ENCODE measurements around the gene RASSF6. TPM values are rescaled to one million over a fixed set of nuclear protein-coding genes. Genes with fewer than 3 reads are reported as not detected.

Gene RASSF6
- total RNA-seq, 2 donors from 2014 or later: not detected

DNA sequence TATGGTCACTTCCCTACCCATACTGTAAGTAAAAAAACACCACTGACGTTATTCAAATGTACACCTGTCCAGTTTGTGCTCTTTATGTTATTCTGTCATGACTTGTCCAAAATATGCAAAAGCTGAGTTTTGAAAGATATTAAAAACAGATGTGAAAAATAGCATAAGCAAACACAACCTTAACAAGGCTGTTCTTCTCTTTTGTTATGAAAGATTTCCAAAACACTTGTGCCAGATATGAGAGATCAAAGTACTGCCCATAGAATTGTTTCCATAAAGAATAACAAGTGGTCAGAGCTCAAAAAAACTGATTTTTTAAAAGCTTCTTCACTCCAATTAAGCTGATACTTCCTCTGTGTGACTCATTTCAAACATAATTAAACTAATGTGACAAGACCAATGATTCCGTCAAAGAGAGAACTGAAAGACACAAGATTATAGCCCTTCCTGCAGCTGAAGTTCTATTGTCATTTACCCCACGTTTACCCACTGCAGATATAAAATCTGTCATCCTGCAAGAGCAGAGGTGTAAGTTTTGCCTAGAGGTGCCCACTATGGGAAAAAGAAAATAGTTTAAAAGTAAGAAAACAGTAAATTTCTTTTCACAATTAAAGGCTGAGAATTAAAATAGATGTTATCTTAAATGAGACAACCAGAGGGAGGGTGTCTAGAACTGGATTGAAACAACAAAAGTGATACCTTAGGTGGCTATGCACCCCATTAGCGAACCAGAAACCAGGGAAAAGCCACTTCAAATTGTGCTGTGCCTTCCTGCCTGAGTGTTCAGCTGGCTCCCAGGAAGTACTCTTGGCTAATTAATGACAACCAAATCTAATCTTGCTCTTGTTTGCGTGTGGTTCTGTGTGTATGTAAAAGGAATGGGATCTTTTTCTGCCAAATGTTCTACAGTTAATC is 30.1 kb downstream of the RASSF6 start:
- TF ChIP-seq, protein P1, sequence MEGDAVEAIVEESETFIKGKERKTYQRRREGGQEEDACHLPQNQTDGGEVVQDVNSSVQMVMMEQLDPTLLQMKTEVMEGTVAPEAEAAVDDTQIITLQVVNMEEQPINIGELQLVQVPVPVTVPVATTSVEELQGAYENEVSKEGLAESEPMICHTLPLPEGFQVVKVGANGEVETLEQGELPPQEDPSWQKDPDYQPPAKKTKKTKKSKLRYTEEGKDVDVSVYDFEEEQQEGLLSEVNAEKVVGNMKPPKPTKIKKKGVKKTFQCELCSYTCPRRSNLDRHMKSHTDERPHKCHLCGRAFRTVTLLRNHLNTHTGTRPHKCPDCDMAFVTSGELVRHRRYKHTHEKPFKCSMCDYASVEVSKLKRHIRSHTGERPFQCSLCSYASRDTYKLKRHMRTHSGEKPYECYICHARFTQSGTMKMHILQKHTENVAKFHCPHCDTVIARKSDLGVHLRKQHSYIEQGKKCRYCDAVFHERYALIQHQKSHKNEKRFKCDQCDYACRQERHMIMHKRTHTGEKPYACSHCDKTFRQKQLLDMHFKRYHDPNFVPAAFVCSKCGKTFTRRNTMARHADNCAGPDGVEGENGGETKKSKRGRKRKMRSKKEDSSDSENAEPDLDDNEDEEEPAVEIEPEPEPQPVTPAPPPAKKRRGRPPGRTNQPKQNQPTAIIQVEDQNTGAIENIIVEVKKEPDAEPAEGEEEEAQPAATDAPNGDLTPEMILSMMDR (IDR thresholded peaks at IDR 0.05): no peak
- Histone ChIP-seq H3K27ac (no peak overlapping the region), H3K9me3 (no peaks in the 10 kb centered on the region), H3K27me3 (no peaks in the 10 kb centered on the region), H3K36me3 (no peaks in the 10 kb centered on the region), H3K4me3 (no peak overlapping the region), H3K4me1 (no peaks in the 10 kb centered on the region)
- no peak for DNase-seq (ENCODE audit: low spot score)

DNA sequence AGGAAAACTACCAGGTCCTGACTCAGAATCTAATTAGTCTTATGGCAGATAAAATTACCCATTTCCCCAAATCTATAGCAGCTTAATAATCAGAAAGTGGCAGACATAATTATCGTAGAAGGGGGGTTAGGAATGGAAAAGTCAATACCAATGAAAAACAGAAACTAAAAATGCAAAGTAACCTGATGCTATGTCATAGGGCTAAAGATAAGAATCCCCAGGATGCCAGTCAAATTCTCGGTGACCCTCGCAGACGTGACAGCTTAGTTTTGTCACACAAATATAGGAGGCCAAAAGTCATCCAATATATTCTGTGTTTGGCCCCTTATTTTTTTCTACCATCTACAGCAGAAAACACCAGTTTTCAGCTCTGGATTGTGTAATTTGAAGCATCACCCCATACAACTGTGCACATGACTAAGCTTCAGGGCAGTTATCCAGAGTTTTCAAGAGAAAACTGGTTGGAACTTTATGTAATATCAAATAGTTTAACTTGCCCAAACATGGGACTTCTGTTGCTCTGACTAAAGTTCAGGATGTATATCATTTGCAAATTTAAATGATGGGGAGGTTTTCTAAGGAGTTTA is 30.9 kb downstream of the RASSF6 start:
- H3K4me3 ChIP-seq: no peak overlapping the region
- TF ChIP-seq, protein P1 (IDR thresholded peaks at IDR 0.05): no peak

DNA sequence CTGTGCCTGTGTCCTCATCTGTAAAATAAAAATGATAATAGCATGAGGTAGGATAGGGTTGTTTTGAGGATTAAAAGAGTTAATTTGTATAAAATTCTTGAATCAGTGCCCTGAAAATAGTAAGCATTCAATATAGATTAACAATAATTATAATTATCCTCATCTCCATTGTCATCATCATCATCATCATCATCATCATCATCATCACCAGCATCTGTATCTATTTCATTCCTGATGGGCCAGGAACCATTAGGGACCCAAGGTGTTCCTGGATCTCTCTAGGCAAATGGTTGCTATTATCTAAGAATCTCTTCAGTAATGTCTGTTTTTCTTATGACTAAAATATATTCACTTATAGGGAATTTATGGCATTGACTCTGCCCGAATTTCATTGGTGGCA is 31.6 kb downstream of the RASSF6 start:
- H3K36me3 ChIP-seq: no peaks in the 10 kb centered on the region
- TF ChIP-seq, protein P1 (IDR thresholded peaks at IDR 0.05): no peak
- no peaks in the 10 kb centered on the region for H3K9me3 ChIP-seq
- no peak for DNase-seq (ENCODE audit: low spot score)
- no peak overlapping the region for H3K4me3 ChIP-seq
- no peaks in the 10 kb centered on the region for H3K4me1 ChIP-seq
- H3K27ac ChIP-seq: no peak overlapping the region
- no peaks in the 10 kb centered on the region for H3K27me3 ChIP-seq

More for the DNA sequence above, 30.9 kb downstream of the RASSF6 start:
- H3K36me3 ChIP-seq: no peaks in the 10 kb centered on the region
- H3K27me3 ChIP-seq: no peaks in the 10 kb centered on the region
- no peak overlapping the region for H3K27ac ChIP-seq
- no peak for DNase-seq (ENCODE audit: low spot score)
- H3K9me3 ChIP-seq: no peaks in the 10 kb centered on the region
- H3K4me1 ChIP-seq: no peaks in the 10 kb centered on the region

DNA sequence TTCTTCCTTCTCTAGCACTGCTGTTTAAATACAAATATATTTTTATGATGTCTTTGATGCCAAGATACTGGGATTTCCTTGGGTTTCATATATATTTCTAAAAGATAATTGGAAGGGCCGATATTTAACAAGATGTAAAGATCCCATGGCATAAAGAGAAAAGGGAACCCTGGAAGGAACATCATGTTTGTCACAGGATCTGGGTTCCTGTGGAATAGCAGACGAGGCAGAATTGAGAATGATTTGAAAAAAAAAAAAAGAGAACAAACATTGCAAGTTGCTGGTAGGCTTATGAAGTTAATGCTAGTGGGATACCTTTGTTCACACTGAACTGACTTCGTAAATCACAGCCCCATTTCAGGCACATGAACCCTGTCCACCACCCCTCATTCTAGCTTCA is 33.6 kb downstream of the RASSF6 start:
- no peaks in the 10 kb centered on the region for H3K36me3 ChIP-seq
- H3K27ac ChIP-seq: no peak overlapping the region
- TF ChIP-seq, protein P1 (IDR thresholded peaks at IDR 0.05): no peak
- H3K4me1 ChIP-seq: no peaks in the 10 kb centered on the region
- H3K27me3 ChIP-seq: no peaks in the 10 kb centered on the region
- H3K4me3 ChIP-seq: no peak overlapping the region
- no peaks in the 10 kb centered on the region for H3K9me3 ChIP-seq
- DNase-seq (ENCODE audit: low spot score): no peak

DNA sequence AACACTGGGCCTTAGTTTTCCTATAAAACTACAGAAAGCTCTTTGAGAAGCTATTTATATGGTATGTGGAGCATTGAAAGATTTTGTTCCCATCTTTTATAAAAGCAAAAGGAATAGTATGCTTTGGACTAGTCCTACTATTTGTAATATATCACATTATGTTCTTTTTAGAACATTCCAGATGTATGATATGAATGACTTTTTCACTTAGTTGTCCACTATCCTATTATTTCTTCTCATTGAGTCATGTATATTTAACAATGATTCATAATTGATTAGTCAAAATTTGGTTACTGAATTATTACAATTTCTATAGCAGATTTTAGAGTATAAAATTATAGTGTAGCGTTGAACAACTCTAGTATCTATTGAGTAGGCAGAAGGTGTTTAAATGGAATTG is 34.2 kb downstream of the RASSF6 start:
- H3K27ac ChIP-seq: no peak overlapping the region
- H3K9me3 ChIP-seq: no peaks in the 10 kb centered on the region
- H3K27me3 ChIP-seq: no peaks in the 10 kb centered on the region
- no peak for DNase-seq (ENCODE audit: low spot score)
- TF ChIP-seq, protein P1 (IDR thresholded peaks at IDR 0.05): no peak
- no peak overlapping the region for H3K4me3 ChIP-seq
- H3K36me3 ChIP-seq: no peaks in the 10 kb centered on the region
- no peaks in the 10 kb centered on the region for H3K4me1 ChIP-seq

Data from right atrium auricular region (tissue), 2 donors.